ENCODE results near the gene VKORC1.

DNA sequence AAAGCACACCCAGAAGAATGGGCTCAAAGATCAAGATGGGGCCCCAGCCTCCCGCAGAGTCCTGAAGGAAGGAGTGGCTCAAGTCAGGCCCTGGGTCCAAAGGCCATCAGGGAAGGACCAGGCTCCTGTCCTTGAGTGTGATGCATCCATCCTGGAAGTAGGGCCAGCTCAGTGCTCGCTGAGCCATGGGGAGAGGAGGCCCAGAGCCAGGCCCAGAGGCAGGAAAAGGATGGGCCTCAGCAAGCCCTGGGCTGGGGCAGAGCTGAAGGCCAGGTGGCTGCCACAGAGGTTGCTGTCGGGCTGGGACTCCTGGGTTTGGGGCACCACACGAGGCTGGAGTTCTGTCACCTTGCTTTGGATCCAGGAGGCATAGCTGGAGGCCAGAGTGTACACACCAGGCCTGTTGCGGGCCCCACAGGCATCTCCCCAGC is 37.3 kb upstream of the VKORC1 start:
- no peak for TF ChIP-seq CTCF (conservative IDR thresholded peaks at IDR 0.05; ENCODE audit: low read depth, low read length)
- no peak for TF ChIP-seq EZH2 (IDR thresholded peaks at IDR 0.05; ENCODE audit: borderline replicate concordance, low read depth, low read length, poor library complexity, severe bottlenecking)

Measured in A673 (cell line).